K562 (cell line): ENCODE measurements around the gene KAT5. TPM values are rescaled to one million over a fixed set of nuclear protein-coding genes. Genes with fewer than 3 reads are reported as not detected.

Experiments used
- E2F5 ChIP-seq: sonication (generic); formaldehyde crosslinking; IDR thresholded peaks from 2 replicates; pipeline ENCODE4 v1.8.0; 2022; ENCODE audit warnings: mild to moderate bottlenecking, missing genetic modification reagents
- ESRRB ChIP-seq: fragments of 250-450 bp; sonication (Bioruptor Pico); IDR thresholded peaks from 2 replicates; pipeline ENCODE4 v1.5.0; 2020; ENCODE audit warnings: mild to moderate bottlenecking, moderate library complexity, borderline replicate concordance
- ETS1 ChIP-seq: conservative IDR thresholded peaks from 2 replicates; pipeline ENCODE4 v1.6.1; 2011; ENCODE audit warnings: low read depth, mild to moderate bottlenecking, low read length; ENCODE audit not compliant: control insufficient read depth
- HEY1 ChIP-seq: fragments of 250-450 bp; sonication (Bioruptor Pico); IDR thresholded peaks from 2 replicates; pipeline ENCODE4 v1.5.0; 2020; ENCODE audit warnings: mild to moderate bottlenecking, moderate library complexity, borderline replicate concordance
- HMGXB4 ChIP-seq: sonication (generic); formaldehyde crosslinking; IDR thresholded peaks from 2 replicates; pipeline ENCODE4 v1.8.1; 2023; ENCODE audit warnings: mild to moderate bottlenecking, missing genetic modification reagents
- JUNB ChIP-seq: fragments of 450-650 bp; formaldehyde crosslinking; conservative IDR thresholded peaks from 2 replicates; pipeline ENCODE4 v1.4.0; 2020; ENCODE audit warnings: mild to moderate bottlenecking
- MLX ChIP-seq, 2 experiments: fragments of 450-650 bp in 1 of 2; sonication (generic) in 1 of 2; formaldehyde crosslinking; conservative IDR thresholded peaks; 2 replicates each; pipeline versions ENCODE4 v1.4.0 to v1.8.1; 2020 to 2022; ENCODE audit warnings: mild to moderate bottlenecking in 1 of 2, missing genetic modification reagents in 1 of 2
- RBM22 ChIP-seq: fragments of 200-400 bp; formaldehyde crosslinking; IDR thresholded peaks from 2 replicates; pipeline ENCODE4 v1.6.1; 2018; ENCODE audit warnings: low read length, low read depth; ENCODE audit not compliant: poor library complexity, severe bottlenecking
- RNF219 ChIP-seq: fragments of 250-450 bp; sonication (Bioruptor Pico); IDR thresholded peaks from 2 replicates; pipeline ENCODE4 v1.5.0; 2022; ENCODE audit warnings: mild to moderate bottlenecking
- TCF15 ChIP-seq: fragments of 250-450 bp; sonication (Bioruptor Pico); IDR thresholded peaks from 2 replicates; pipeline ENCODE4 v1.8.0; 2022; ENCODE audit warnings: moderate library complexity, mild to moderate bottlenecking, inconsistent platforms
- TCF7 ChIP-seq: sonication (generic); IDR thresholded peaks from 2 replicates; pipeline ENCODE4 v1.6.1; 2016; ENCODE audit warnings: antibody characterized with exemption, borderline replicate concordance
- USF2 ChIP-seq: sonication (generic); formaldehyde crosslinking; IDR thresholded peaks from 2 replicates; pipeline ENCODE4 v1.5.0; 2020; ENCODE audit warnings: missing genetic modification reagents
- ZKSCAN3 ChIP-seq: fragments of 250-450 bp; sonication (Bioruptor Pico); IDR thresholded peaks from 2 replicates; pipeline ENCODE4 v1.4.0; 2020
- ZNF398 ChIP-seq: fragments of 250-450 bp; sonication (Bioruptor Pico); IDR thresholded peaks from 2 replicates; pipeline ENCODE4 v1.8.0; 2021; ENCODE audit warnings: moderate library complexity, mild to moderate bottlenecking, inconsistent platforms
- ZNF436 ChIP-seq: fragments of 250-450, 450-650 bp; sonication (Bioruptor Pico); formaldehyde crosslinking; IDR thresholded peaks from 2 replicates; pipeline ENCODE4 v1.7.0; 2020; ENCODE audit warnings: mild to moderate bottlenecking
- polyA plus RNA-seq, 8 experiments: library from polyadenylated mRNA; depleted of rRNA in 4 of 8; stranded (reverse) in 5 of 8; unstranded in 3 of 8; fragments of >200 nt; fragmentation: Nextera tagmentation in 2 of 8; fragmentation: Illumina TruSeq in 1 of 8; extraction: Ambion mirVana in 2 of 8; extraction: Trizol in 1 of 8; gene quantifications; 2 replicates each; pipeline versions ENCODE4 v1.2.1 to v1.2.3, GENCODE V29; 2011 to 2014; ENCODE audit warnings: inconsistent platforms in 1 of 8, missing spikeins in 1 of 8
- total RNA-seq, 7 experiments: library from RNA; depleted of rRNA in 6 of 7; stranded (reverse); fragments of >200 nt in 6 of 7; fragmentation: Illumina TruSeq in 2 of 7; extraction: Trizol in 2 of 7; gene quantifications; 2 replicates each; pipeline versions ENCODE4 v1.2.1 to v1.2.3, GENCODE V29; 2011 to 2021; ENCODE audit warnings: low replicate concordance in 1 of 7

Gene KAT5
- total and polyA plus RNA-seq, 9 of the 15 experiments (the other 6 are each of a cell fraction or from before 2014, with no cell fraction given), result 3.6 to 76.8 (median 52.7) TPM

- TF ChIP-seq TCF15 (CRISPR knock-in tag) (peak; percentile 83; the same call in 1 of the 2 replicates), ZNF398 (CRISPR knock-in tag) (no peak), ETS1 (peak; percentile 79), ZNF436 (CRISPR knock-in tag) (no peak), JUNB (CRISPR knock-in tag) (no peak; the same call in 1 of the 2 replicates), HEY1 (CRISPR knock-in tag) (no peak; the same call in 1 of the 2 replicates), RNF219 (CRISPR knock-in tag) (no peak), RBM22 (no peak), USF2 (CRISPR knock-in tag) (peak; percentile 100), ESRRB (CRISPR knock-in tag) (no peak), HMGXB4 (peak; percentile 57; the same call in 1 of the 2 replicates), E2F5 (CRISPR knock-in tag) (peak; percentile 86; the same call in 1 of the 2 replicates), TCF7 (0 out of 2 replicates have a peak, but pooled peaks have one; percentile 36), MLX (CRISPR knock-in tag; conservative IDR thresholded peaks at IDR 0.05) (peak; percentile 89 to 98), ZKSCAN3 (CRISPR knock-in tag) (no peak)
Observed at GRCh38 chr11:65711785-65712632, at the start of gene KAT5 (continued).
